ENCODE results near the gene PDE6H.

DNA sequence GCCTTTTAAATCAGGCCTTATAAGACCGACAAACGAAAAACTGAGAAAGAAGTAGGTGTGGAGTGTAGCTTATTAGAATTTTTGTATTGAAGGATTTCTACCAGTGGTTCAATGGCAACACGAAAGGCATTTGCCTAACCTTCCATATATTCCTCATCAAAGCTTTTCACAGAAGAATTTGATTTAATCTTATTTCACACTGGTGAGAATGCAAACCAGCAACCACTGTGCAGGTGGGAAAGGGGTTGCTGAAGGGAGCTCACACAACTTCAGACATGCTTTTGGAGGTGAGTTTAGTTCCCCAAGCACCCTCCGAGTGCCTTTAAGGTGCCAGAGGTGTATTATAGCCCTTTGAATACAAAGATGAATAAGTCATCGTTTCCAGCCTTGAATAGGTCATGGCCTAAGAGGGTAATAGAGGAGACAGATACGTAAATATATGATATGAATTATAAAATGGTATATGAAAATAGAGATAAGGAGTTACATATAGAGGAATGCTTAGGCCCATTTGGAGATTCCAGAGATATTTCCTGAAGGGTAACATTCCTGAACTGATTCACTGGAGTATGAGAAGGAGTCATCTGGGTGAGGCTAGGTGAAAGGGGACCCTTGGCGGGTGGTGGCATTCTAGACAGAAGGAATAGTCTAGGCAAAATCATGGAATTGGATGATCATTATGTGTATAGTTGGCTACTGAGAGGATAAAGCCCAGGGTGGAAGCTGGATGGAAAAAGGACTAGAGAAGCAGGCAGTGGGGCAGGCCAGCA, 40.9 kb upstream of the PDE6H start:
- no peak for TF ChIP-seq EZH2 (IDR thresholded peaks at IDR 0.05; ENCODE audit: borderline replicate concordance, low read length)
- TF ChIP-seq, protein P1, sequence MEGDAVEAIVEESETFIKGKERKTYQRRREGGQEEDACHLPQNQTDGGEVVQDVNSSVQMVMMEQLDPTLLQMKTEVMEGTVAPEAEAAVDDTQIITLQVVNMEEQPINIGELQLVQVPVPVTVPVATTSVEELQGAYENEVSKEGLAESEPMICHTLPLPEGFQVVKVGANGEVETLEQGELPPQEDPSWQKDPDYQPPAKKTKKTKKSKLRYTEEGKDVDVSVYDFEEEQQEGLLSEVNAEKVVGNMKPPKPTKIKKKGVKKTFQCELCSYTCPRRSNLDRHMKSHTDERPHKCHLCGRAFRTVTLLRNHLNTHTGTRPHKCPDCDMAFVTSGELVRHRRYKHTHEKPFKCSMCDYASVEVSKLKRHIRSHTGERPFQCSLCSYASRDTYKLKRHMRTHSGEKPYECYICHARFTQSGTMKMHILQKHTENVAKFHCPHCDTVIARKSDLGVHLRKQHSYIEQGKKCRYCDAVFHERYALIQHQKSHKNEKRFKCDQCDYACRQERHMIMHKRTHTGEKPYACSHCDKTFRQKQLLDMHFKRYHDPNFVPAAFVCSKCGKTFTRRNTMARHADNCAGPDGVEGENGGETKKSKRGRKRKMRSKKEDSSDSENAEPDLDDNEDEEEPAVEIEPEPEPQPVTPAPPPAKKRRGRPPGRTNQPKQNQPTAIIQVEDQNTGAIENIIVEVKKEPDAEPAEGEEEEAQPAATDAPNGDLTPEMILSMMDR (conservative IDR thresholded peaks at IDR 0.05 in 1 of 2, IDR thresholded peaks at IDR 0.05 in 1 of 2; ENCODE audit: extremely low read depth in 1 of 2, insufficient read depth in 1 of 2, low read depth in 1 of 2, low read length in 2 of 2): no peak
